PC-3 (cell line): ENCODE data around the gene MAT1A.

ENCODE experiments used
- CTCF ChIP-seq: fragments of 300-600 bp; sonication (generic); conservative IDR thresholded peaks from 2 replicates; pipeline ENCODE4 v1.5.1; 2017; ENCODE audit warnings: antibody characterized with exemption, low read depth, mild to moderate bottlenecking, low read length
- EZH2 ChIP-seq: fragments of 300-600 bp; sonication (generic); IDR thresholded peaks from one replicate; pipeline ENCODE4 v1.6.1; 2017; ENCODE audit warnings: antibody characterized with exemption, mild to moderate bottlenecking, low read length; ENCODE audit not compliant: unreplicated experiment
- EZH2phosphoT487 ChIP-seq: fragments of 300-600 bp; sonication (generic); IDR thresholded peaks from 2 replicates; pipeline ENCODE4 v1.6.1; 2018; ENCODE audit warnings: mild to moderate bottlenecking, antibody characterized with exemption, low read length, borderline replicate concordance

- TF ChIP-seq CTCF = no peak
- no peak for TF ChIP-seq EZH2
- TF ChIP-seq EZH2phosphoT487 = no peak
Measured at GRCh38 chr10:80271416-80271815, 18.0 kb downstream of the MAT1A start.
